Hepatocyte (in vitro differentiated cells): ENCODE results near the gene NGLY1.

Experiments
- CTCF ChIP-seq: fragments of 200-600 bp; sonication (generic); IDR thresholded peaks from 2 replicates; pipeline ENCODE4 v1.5.1; 2016; ENCODE audit warnings: antibody characterized with exemption, mild to moderate bottlenecking; ENCODE audit not compliant: poor library complexity
- EZH2 ChIP-seq: fragments of 200-600 bp; sonication (generic); IDR thresholded peaks from 2 replicates; pipeline ENCODE4 v1.6.1; 2016; ENCODE audit warnings: antibody characterized with exemption, mild to moderate bottlenecking, borderline replicate concordance

DNA sequence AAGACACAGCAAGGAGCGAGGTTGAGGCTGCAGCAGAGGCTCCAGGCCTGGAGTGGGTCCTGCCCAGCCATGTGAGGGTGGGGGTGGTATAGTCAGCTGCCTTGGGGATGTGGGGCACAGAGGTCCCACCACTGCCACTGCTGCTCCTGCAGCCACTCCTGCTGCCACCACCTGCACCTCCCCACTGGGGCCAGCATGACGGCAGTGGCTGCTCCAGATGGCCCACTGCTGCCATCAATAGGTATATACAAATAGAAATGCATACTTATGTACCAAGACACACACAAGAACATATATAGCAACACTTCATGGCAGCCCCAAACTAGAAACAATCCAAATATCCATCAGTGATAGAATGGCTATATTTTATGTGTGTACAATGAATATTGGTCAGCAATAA, 108.6 kb downstream of the NGLY1 start:
- no peak for TF ChIP-seq CTCF
- no peak for TF ChIP-seq EZH2
